Hematopoietic multipotent progenitor cell treated with erythropoietin and hydrocortisone succinate and interleukin-3 and kit ligand, for 8 days (in vitro differentiated cells): Measurements from ENCODE around the gene WDR73.

ENCODE experiments used
- DNase-seq: peaks from one replicate; pipeline ENCODE4 v3.0.0-alpha.2; 2015

Gene WDR73

GRCh38 chr15:84609818-84610525 lies 44.1 kb downstream of the WDR73 start:
- DNase-seq, result no peak

DNA sequence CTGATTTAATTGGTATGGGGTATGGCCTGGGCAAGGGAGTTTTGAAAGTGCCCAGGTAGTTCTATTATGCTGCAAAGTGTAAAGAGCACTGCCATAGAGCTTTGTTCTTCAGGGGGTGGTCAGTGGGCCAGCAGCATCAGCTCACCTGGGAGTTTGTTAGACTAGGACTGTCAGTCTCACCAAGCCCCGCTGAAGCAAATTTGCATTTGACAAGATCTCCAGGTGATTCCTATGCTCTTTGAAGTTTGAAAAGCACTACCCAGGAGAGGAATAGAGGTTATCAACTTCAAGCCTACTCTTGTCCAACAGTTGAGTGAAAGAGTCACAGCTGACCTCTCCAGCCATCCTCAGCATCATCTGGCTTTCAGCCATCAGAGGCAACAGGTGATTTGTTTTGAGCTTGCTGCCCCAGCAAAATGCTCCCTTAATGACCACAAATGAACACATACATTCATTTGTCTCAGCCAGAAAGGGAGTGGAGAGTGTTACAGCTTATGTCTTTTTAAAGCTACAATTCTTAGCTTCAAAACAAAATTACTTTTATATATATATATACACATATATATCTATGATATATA lies 45.3 kb downstream of the WDR73 start:
- DNase-seq, result no peak

GRCh38 chr15:84606653-84607120 lies 47.4 kb downstream of the WDR73 start:
- DNase-seq, result no peak

- no peak for DNase-seq
These were observed 48.6 kb downstream of the WDR73 start for GRCh38 chr15:84605554-84605882.

- DNase-seq, result no peak
These were observed 49.1 kb downstream of the WDR73 start for GRCh38 chr15:84604826-84605553.

DNA sequence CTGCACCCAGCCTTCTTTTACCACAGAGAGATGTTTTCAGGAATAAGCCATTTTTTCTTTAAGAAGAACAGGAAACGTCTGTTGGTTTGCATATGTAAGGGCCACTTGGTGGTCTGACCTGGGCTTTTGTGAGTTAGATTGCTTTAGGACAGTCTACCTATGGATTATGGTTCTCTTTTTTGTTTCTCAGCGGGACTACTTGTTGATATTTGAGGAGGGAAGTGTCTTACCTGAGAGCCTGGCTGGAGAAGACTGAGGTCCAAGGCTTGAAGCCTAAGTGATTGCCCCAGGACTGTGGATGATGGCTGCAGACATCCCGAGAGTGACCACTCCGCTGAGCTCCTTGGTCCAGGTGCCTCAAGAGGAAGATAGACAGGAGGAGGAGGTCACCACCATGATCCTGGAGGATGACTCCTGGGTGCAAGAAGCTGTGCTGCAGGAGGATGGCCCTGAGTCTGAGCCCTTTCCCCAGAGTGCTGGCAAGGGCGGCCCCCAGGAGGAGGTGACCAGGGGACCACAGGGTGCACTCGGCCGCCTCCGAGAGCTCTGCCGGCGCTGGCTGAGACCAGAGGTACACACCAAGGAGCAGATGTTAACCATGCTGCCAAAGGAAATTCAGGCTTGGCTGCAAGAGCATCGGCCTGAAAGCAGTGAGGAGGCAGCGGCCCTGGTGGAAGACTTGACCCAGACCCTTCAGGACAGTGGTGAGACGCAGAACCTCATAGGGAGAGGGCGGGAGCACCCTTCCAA lies 50.3 kb downstream of the WDR73 start:
- DNase-seq, result no peak

- DNase-seq, result no peak
These were observed 52.6 kb downstream of the WDR73 start for GRCh38 chr15:84601555-84601838.

- peak; percentile 94 for DNase-seq
These were observed 53.2 kb downstream of the WDR73 start, which contains the start of gene ZSCAN2 for GRCh38 chr15:84600687-84601554. ZSCAN2 (plus strand) TSS chr15:84601009; CDS start chr15:84603928, 2,919 bp downstream.

- DNase-seq, result peak; percentile 90
These were observed 53.8 kb downstream of the WDR73 start for GRCh38 chr15:84600331-84600686.

- no peak for DNase-seq
These were observed 54.2 kb downstream of the WDR73 start for GRCh38 chr15:84599906-84600305.

DNA sequence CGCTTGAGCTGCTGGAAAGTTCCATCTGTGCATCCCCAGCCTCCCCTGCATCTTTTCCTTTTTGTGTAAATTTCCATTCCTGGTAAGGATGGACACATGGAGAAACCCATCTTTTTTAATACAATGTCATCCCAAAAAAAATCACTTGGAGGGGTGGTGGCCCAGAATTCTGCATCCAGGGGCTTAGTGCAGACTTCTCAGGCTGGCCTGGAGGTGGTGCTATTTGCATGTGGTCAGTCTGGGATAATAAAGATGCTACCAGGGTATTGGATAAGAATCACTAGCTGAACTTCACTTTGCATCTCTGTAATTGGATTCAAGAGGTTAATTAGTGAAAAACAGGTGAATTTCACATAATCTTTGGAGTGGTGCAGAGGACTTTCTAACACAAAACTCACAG lies 55.1 kb downstream of the WDR73 start:
- peak; percentile 78 for DNase-seq

DNA sequence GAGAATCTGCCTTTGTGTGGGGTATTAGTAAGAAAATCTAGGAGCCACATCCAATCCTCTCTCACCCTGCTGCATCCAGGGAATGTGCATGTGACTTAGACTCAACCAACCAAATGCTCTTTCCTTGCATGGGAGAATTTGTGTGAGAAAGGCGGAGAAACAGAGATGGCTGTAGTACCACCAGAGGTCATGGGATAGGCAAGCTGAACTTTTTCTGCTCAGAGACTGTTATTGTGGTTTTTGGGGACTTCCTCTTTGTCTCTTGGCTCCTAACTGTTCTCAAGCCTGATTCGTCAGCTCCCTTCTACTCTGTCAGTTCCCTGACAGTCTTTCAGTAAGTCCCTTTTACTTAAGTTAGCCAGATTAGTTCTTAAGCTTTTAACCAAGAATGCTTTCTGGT lies 55.8 kb downstream of the WDR73 start:
- DNase-seq, result peak; percentile 75

- DNase-seq, result no peak
These were observed 56.8 kb downstream of the WDR73 start for GRCh38 chr15:84597296-84597695.

DNA sequence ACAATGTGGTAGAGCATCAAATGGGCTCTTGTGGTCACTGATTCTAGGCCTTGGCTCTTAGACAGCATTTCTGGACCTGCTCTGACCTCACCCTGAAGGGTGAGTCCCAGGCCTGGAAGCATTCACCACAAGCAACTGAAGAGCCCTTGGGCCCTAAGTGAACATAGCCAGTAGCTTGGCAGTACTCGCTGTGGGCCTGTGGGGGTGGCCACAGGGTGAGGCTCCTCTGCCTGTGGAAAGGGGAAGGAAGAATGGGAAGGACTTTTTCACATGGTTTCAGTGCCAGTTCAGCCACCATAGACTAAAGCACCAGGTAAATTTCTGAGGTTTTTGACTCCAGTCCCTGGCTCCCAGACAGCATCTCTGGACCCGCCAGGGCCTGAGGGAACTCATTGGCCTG lies 58.4 kb downstream of the WDR73 start:
- DNase-seq, result no peak

DNA sequence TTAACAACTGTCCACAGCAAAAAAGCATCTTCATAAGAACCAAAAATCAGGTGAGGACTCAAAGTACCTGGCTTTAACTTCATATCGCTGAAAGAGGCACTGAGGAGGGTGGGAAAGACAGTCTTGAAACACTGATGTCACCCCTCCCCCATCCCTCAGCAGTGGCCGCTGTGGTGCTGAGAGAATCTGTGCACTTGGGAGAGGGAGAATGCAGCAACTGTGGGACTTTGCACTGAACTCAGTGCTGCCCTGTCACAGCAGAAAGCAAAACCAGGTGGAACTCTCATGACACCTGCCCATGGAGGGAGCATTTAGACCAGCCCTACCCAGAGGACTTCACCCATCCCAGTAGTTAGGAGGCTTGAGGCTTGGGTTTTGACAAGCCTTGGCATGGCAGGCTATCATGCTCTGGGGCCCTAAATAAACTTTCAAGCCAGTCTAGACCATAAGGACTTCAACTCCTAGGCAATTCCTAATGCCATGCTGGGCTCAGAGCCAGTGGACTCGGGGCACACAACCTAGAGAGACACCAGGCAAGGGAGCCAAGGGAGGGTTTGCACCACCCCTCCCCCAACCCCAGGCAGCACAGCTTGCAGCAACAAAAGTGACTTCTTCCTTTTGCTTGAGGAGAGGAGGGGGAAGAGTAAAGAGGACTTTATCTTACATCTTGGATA lies 59.3 kb downstream of the WDR73 start:
- no peak for DNase-seq

- DNase-seq, result no peak
These were observed 62.3 kb downstream of the WDR73 start for GRCh38 chr15:84591815-84592214.

- DNase-seq, result no peak
These were observed 63.7 kb downstream of the WDR73 start for GRCh38 chr15:84590406-84590805.
